ENCODE data around the gene KCNB1. TPM values are rescaled to one million over a fixed set of nuclear protein-coding genes. Genes with fewer than 3 reads are reported as not detected.

KCNB1 gene
- total and polyA plus RNA-seq, 2 of the 4 experiments (the other 2 are of a cell fraction), result 0.05 TPM; not detected in 1

DNA sequence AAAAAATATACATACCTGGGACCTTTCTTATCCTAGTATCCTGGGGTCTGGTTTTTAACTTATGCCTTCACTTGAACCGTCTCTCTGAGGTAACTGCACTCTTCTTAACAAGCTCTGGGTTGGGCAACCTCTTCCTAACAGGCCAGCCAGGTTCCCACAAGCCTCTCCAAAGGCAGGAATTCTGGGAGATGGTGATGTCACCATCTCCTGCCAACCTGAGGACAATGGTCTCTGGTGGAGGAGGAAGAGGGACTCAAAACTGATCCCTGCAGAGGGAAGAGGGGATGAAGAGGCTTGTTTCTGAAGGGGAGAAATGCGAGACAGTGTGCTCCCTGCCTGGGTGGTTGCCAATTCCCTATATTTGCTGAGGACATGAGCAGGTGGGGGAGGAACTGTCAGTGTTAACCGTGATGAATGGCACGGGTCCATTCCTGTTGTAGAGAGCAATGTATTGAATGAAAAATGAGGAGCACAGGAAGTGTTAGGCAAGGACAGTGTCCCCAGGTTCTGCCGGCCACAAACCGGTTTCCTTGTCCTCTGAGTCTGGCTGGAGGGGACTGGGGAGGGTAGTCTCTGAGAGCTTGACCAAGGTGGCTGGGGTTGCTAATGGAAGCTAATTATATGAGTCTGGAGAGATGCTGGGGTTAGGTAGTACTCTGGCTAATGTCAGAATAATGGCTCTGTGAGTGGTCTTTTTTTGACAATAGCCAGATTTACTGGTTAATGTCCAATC, 95.5 kb downstream of the KCNB1 start:
- intact Hi-C loops (cut with micrococcal nuclease), result loop anchor here (10.0 kb wide), 1 partner anchor 98 kb away; the partner anchor contains the start of gene KCNB1
- DNase-seq (no peak), ATAC-seq (ENCODE audit: low read depth) (no peak)
- H2AK5ac ChIP-seq (ENCODE audit: low read depth, low read length), result no peak overlapping the region
- no peaks in the 10 kb centered on the region for H3K9me3 ChIP-seq (ENCODE audit: control insufficient read depth, insufficient read depth, low read length)
- dilution Hi-C loops (cut with HindIII; ENCODE audit: low sequenced_read_pairs, unreplicated experiment), result no loop called here
- H3K27ac ChIP-seq (ENCODE audit: insufficient read depth, low read length), result no peak overlapping the region
- H4K91ac ChIP-seq (ENCODE audit: insufficient read depth, low read depth, low read length), result no peak overlapping the region
- in situ Hi-C loops (cut with MboI; ENCODE audit: low sequenced_read_pairs), result no loop called here
- no peak overlapping the region for H2BK5ac ChIP-seq (ENCODE audit: low read depth, low read length, poor library complexity, severe bottlenecking)
- no TSS peak for BruUV-seq (replicated peaks)
- H4K8ac ChIP-seq (ENCODE audit: low read depth in 2 of 2, low read length in 2 of 2), result no peak overlapping the region
- no peak overlapping the region for H3K14ac ChIP-seq (replicated peaks; ENCODE audit: low read depth, low read length)
- ChIA-PET CTCF (no interaction called here), POLR2A (ENCODE audit: unreplicated experiment) (no interaction called here)
- no peaks in the 10 kb centered on the region for H4K20me1 ChIP-seq (ENCODE audit: insufficient read depth, low read length)
- H3K56ac ChIP-seq (ENCODE audit: extremely low read depth, insufficient read depth, low read length), result no peak overlapping the region
- no peak overlapping the region for H3K23ac ChIP-seq (ENCODE audit: low read depth, low read length)
- TF ChIP-seq POLR2A (IDR thresholded peaks at IDR 0.05; ENCODE audit: low read depth, low read length), result no peak
- no peak for TF ChIP-seq MAZ (IDR thresholded peaks at IDR 0.05; ENCODE audit: borderline replicate concordance, low read depth, low read length)
- no peak for TF ChIP-seq MXI1 (IDR thresholded peaks at IDR 0.05; ENCODE audit: borderline replicate concordance, low read depth, low read length)
- TF ChIP-seq, protein P1, sequence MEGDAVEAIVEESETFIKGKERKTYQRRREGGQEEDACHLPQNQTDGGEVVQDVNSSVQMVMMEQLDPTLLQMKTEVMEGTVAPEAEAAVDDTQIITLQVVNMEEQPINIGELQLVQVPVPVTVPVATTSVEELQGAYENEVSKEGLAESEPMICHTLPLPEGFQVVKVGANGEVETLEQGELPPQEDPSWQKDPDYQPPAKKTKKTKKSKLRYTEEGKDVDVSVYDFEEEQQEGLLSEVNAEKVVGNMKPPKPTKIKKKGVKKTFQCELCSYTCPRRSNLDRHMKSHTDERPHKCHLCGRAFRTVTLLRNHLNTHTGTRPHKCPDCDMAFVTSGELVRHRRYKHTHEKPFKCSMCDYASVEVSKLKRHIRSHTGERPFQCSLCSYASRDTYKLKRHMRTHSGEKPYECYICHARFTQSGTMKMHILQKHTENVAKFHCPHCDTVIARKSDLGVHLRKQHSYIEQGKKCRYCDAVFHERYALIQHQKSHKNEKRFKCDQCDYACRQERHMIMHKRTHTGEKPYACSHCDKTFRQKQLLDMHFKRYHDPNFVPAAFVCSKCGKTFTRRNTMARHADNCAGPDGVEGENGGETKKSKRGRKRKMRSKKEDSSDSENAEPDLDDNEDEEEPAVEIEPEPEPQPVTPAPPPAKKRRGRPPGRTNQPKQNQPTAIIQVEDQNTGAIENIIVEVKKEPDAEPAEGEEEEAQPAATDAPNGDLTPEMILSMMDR (conservative IDR thresholded peaks at IDR 0.05; ENCODE audit: low read depth, low read length), result no peak
- no peak for TF ChIP-seq CHD1 (IDR thresholded peaks at IDR 0.05; ENCODE audit: low read depth, low read length)
- no peak for TF ChIP-seq NFE2L2 (IDR thresholded peaks at IDR 0.05; ENCODE audit: low read depth, low read length)
- no peak for TF ChIP-seq RFX5 (IDR thresholded peaks at IDR 0.05; ENCODE audit: low read depth, low read length)
- TF ChIP-seq RAD21 (IDR thresholded peaks at IDR 0.05; ENCODE audit: low read length), result no peak
- TF ChIP-seq, protein P2, sequence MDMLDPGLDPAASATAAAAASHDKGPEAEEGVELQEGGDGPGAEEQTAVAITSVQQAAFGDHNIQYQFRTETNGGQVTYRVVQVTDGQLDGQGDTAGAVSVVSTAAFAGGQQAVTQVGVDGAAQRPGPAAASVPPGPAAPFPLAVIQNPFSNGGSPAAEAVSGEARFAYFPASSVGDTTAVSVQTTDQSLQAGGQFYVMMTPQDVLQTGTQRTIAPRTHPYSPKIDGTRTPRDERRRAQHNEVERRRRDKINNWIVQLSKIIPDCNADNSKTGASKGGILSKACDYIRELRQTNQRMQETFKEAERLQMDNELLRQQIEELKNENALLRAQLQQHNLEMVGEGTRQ (IDR thresholded peaks at IDR 0.05; ENCODE audit: low read depth, low read length), result no peak
- H4K5ac ChIP-seq (ENCODE audit: low read depth, low read length), result no peak overlapping the region
- no peak overlapping the region for H2AK9ac ChIP-seq (replicated peaks; ENCODE audit: low read depth, low read length, poor library complexity)
- H3K9me1 ChIP-seq (ENCODE audit: insufficient read depth, low read length), result no peaks in the 10 kb centered on the region
- H2BK20ac ChIP-seq (ENCODE audit: low read depth, low read length), result no peak overlapping the region
- H2BK15ac ChIP-seq (ENCODE audit: low read depth, low read length), result no peak overlapping the region
- H3K4me3 ChIP-seq (ENCODE audit: insufficient read depth, low read depth, low read length), result no peak overlapping the region
- 42% methylated on average over 5 of the region's 6 CpGs; no CpG with 5 or more reads in 1 of the 2 experiments for WGBS, 2 experiments (ENCODE audit: extremely low coverage in 2 of 2, insufficient read length in 1 of 2)
- H3K36me3 ChIP-seq (ENCODE audit: control insufficient read depth, insufficient read depth, low read length), result no peaks in the 10 kb centered on the region
- no peak overlapping the region for H3K4me2 ChIP-seq (ENCODE audit: low read depth, low read length)
- H3K18ac ChIP-seq (ENCODE audit: low read depth, low read length), result no peak overlapping the region
- H2BK120ac ChIP-seq (ENCODE audit: low read depth, low read length), result no peak overlapping the region
- H3K79me1 ChIP-seq (ENCODE audit: low read depth in 1 of 2, low read length in 2 of 2), result no peaks in the 10 kb centered on the region
- no peak overlapping the region for H2AFZ ChIP-seq (replicated peaks; ENCODE audit: low read length, poor library complexity)
- H3K4me1 ChIP-seq (ENCODE audit: control insufficient read depth, insufficient read depth, low read length), result no peaks in the 10 kb centered on the region
- no peak overlapping the region for H3K9ac ChIP-seq (ENCODE audit: low read depth, low read length)
- H3K4ac ChIP-seq (ENCODE audit: low read depth, low read length), result no peak overlapping the region
- H3K27me3 ChIP-seq (ENCODE audit: control insufficient read depth, insufficient read depth, low read length), result peaks cover 36% of the 10 kb centered on the region

All from IMR-90 (cell line).